Measurements from ENCODE around the gene RUNX1. TPM values are rescaled to one million over a fixed set of nuclear protein-coding genes. Genes with fewer than 3 reads are reported as not detected.

The RUNX1 gene
- polyA plus RNA-seq, 3 donors = 6.2 to 49.7 (median 8.7) TPM

DNA sequence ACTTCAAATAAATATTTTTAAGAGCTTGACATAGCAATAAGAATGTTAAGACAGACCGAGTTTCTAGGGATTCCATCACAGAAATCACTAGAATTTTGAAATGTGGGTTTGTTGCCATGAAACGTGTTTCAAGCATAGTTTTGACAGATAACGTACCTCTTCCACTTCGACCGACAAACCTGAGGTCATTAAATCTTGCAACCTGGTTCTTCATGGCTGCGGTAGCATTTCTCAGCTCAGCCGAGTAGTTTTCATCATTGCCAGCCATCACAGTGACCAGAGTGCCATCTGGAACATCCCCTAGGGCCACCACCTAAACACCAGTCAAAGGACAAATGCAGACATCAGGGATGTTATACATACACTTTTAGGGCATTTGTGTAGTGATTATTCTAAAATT lies 168.7 kb downstream of the RUNX1 start:
- H3K79me2 ChIP-seq (ENCODE audit: insufficient read depth, low read length) = peaks cover 100% of the 10 kb centered on the region
- H3K9me3 ChIP-seq (replicated peaks in 1 of 2; ENCODE audit: control insufficient read depth in 1 of 2, insufficient read depth in 1 of 2, low read length in 2 of 2) = no peaks in the 10 kb centered on the region
- Mint-ChIP-seq H3K4me3 (no peak overlapping the region), H3K9me3 (no peaks in the 10 kb centered on the region), H3K4me1 (peaks cover 58% of the 10 kb centered on the region), H3K27ac (peak overlapping the region in 1 of 7 donors; percentile 63), H3K27me3 (ENCODE audit: low read depth in 3 of 3) (peaks cover 0 to 3% (median 0%) of the 10 kb centered on the region in 3 donors), H3K36me3 (peaks cover 51 to 63% of the 10 kb centered on the region in 2 donors)
- peaks cover 37 to 51% of the 10 kb centered on the region in 2 donors for H3K4me1 ChIP-seq (ENCODE audit: control insufficient read depth in 1 of 2, insufficient read depth in 2 of 2, low read length in 2 of 2)
- no peak for DNase-seq
- H4K20me1 ChIP-seq (ENCODE audit: insufficient read depth, low read length) = peaks cover 95% of the 10 kb centered on the region
- intact Hi-C loops (cut with micrococcal nuclease) = loop anchor here in 1 of 2 donors (2.0 to 5.0 kb wide), 2 partner anchors 14 to 43 kb away; no protein-coding TSS in a partner anchor
- H3K27ac ChIP-seq (ENCODE audit: low read depth in 1 of 2, low read length in 2 of 2) = no peak overlapping the region
- no peak overlapping the region for H3K4me2 ChIP-seq (replicated peaks; ENCODE audit: extremely low read depth, low read length, poor library complexity, severe bottlenecking)
- H3K9ac ChIP-seq (ENCODE audit: insufficient read depth, low read length, poor library complexity, severe bottlenecking) = no peak overlapping the region
- H2AFZ ChIP-seq (ENCODE audit: insufficient read depth, low read depth, low read length, poor library complexity, severe bottlenecking) = no peak overlapping the region
- no peak overlapping the region for H3K4me3 ChIP-seq (replicated peaks in 1 of 3; ENCODE audit: low read depth in 2 of 3, low read length in 3 of 3)
- no peaks in the 10 kb centered on the region for H3K27me3 ChIP-seq (ENCODE audit: control insufficient read depth in 2 of 2, insufficient read depth in 2 of 2, low read length in 2 of 2)
- TF ChIP-seq CTCF (IDR thresholded peaks at IDR 0.05) = no peak
- WGBS (ENCODE audit: insufficient coverage) = 100% methylated on average over 5 of the region's 7 CpGs
- H3K36me3 ChIP-seq (replicated peaks in 1 of 2; ENCODE audit: control insufficient read depth in 1 of 2, insufficient read depth in 2 of 2, low read length in 2 of 2) = peaks cover 45 to 50% of the 10 kb centered on the region in 2 donors

DNA sequence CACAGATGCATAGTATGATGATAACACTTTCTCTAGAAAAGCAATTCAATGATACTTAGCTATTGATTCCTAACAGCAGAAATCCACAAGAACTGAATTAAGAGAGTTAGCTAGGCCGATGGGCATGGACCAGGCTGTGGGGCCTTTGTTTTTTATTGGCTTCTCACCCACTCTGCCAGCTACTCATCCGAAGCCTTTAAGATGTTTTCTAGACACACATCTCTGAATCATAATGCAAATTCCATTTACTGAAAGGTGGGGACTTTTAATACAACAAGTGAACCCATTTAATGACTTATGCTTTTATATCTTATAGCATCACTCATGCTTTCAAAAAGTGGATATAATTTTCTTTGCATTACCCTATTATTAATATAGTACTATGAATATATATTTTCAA lies 170.2 kb downstream of the RUNX1 start:
- no CpG with 5 or more reads among the region's 2 CpGs for WGBS (ENCODE audit: insufficient coverage)
- H3K27ac ChIP-seq (ENCODE audit: low read depth in 1 of 2, low read length in 2 of 2) = no peak overlapping the region
- no peaks in the 10 kb centered on the region for H3K27me3 ChIP-seq (ENCODE audit: control insufficient read depth in 2 of 2, insufficient read depth in 2 of 2, low read length in 2 of 2)
- TF ChIP-seq CTCF (IDR thresholded peaks at IDR 0.05) = no peak
- Mint-ChIP-seq H3K4me3 (no peak overlapping the region), H3K27ac (no peak overlapping the region), H3K36me3 (peaks cover 63 to 70% of the 10 kb centered on the region in 2 donors), H3K4me1 (peaks cover 58% of the 10 kb centered on the region), H3K27me3 (ENCODE audit: low read depth in 3 of 3) (peaks cover 0 to 3% (median 0%) of the 10 kb centered on the region in 3 donors), H3K9me3 (no peaks in the 10 kb centered on the region)
- peaks cover 25 to 36% of the 10 kb centered on the region in 2 donors for H3K4me1 ChIP-seq (ENCODE audit: control insufficient read depth in 1 of 2, insufficient read depth in 2 of 2, low read length in 2 of 2)
- intact Hi-C loops (cut with micrococcal nuclease) = no loop called here
- H4K20me1 ChIP-seq (ENCODE audit: insufficient read depth, low read length) = peaks cover 95% of the 10 kb centered on the region
- no peak overlapping the region for H2AFZ ChIP-seq (ENCODE audit: insufficient read depth, low read depth, low read length, poor library complexity, severe bottlenecking)
- no peak overlapping the region for H3K4me3 ChIP-seq (replicated peaks in 1 of 3; ENCODE audit: low read depth in 2 of 3, low read length in 3 of 3)
- H3K9me3 ChIP-seq (replicated peaks in 1 of 2; ENCODE audit: control insufficient read depth in 1 of 2, insufficient read depth in 1 of 2, low read length in 2 of 2) = no peaks in the 10 kb centered on the region
- DNase-seq = no peak
- H3K36me3 ChIP-seq (replicated peaks in 1 of 2; ENCODE audit: control insufficient read depth in 1 of 2, insufficient read depth in 2 of 2, low read length in 2 of 2) = peaks cover 57 to 65% of the 10 kb centered on the region in 2 donors
- no peak overlapping the region for H3K4me2 ChIP-seq (replicated peaks; ENCODE audit: extremely low read depth, low read length, poor library complexity, severe bottlenecking)
- H3K9ac ChIP-seq (ENCODE audit: insufficient read depth, low read length, poor library complexity, severe bottlenecking) = no peak overlapping the region
- peaks cover 100% of the 10 kb centered on the region for H3K79me2 ChIP-seq (ENCODE audit: insufficient read depth, low read length)
